Measurements from ENCODE around the gene ESYT2.
A peak's percentile ranks its signal among the peaks of the same experiment; 100 is the strongest.

The ESYT2 gene

GRCh38 chr7:158829342-158830210, at the start of gene ESYT2:
ESYT2 (minus strand) TSS chr7:158829509; CDS start chr7:158829418, 91 bp downstream.
- peak; percentile 94 for DNase-seq

GRCh38 chr7:158878151-158879079, 49.1 kb upstream of the ESYT2 start:
- DNase-seq: peak; percentile 74

- no peak for DNase-seq
Measured at GRCh38 chr7:158876984-158877383, 47.7 kb upstream of the ESYT2 start.

- no peak for DNase-seq
Measured at GRCh38 chr7:158869876-158870275, 40.6 kb upstream of the ESYT2 start.

- DNase-seq: no peak
Measured at GRCh38 chr7:158868764-158869410, 39.6 kb upstream of the ESYT2 start.

GRCh38 chr7:158867214-158867984, 38.1 kb upstream of the ESYT2 start:
- DNase-seq: no peak

- DNase-seq: no peak
Measured at GRCh38 chr7:158865977-158866376, 36.7 kb upstream of the ESYT2 start.

- no peak for DNase-seq
Measured at GRCh38 chr7:158865462-158865922, 36.2 kb upstream of the ESYT2 start.

GRCh38 chr7:158864833-158865232, 35.5 kb upstream of the ESYT2 start:
- no peak for DNase-seq

- DNase-seq: no peak
Measured at GRCh38 chr7:158864507-158864820, 35.2 kb upstream of the ESYT2 start.

GRCh38 chr7:158863611-158864506, 34.5 kb upstream of the ESYT2 start:
- DNase-seq: peak; percentile 30

GRCh38 chr7:158862985-158863610, 33.8 kb upstream of the ESYT2 start:
- peak; percentile 31 for DNase-seq

- no peak for DNase-seq
Measured at GRCh38 chr7:158861936-158862704, 32.8 kb upstream of the ESYT2 start.

GRCh38 chr7:158861004-158861787, 31.9 kb upstream of the ESYT2 start:
- DNase-seq: no peak

GRCh38 chr7:158860394-158860793, 31.1 kb upstream of the ESYT2 start:
- DNase-seq: no peak

- no peak for DNase-seq
Measured at GRCh38 chr7:158858592-158859503, 29.5 kb upstream of the ESYT2 start.

- DNase-seq: no peak
Measured at GRCh38 chr7:158856883-158857668, 27.8 kb upstream of the ESYT2 start.

Data from NCI-H1436 (cell line).